Measurements from ENCODE around the gene KHSRP. TPM values are rescaled to one million over a fixed set of nuclear protein-coding genes. Genes with fewer than 3 reads are reported as not detected.

Gene KHSRP
- total and polyA plus RNA-seq, 2 of the 13 experiments (the other 11 are each of a cell fraction or from before 2014, with no cell fraction given) = 72.1 to 129 TPM

DNA sequence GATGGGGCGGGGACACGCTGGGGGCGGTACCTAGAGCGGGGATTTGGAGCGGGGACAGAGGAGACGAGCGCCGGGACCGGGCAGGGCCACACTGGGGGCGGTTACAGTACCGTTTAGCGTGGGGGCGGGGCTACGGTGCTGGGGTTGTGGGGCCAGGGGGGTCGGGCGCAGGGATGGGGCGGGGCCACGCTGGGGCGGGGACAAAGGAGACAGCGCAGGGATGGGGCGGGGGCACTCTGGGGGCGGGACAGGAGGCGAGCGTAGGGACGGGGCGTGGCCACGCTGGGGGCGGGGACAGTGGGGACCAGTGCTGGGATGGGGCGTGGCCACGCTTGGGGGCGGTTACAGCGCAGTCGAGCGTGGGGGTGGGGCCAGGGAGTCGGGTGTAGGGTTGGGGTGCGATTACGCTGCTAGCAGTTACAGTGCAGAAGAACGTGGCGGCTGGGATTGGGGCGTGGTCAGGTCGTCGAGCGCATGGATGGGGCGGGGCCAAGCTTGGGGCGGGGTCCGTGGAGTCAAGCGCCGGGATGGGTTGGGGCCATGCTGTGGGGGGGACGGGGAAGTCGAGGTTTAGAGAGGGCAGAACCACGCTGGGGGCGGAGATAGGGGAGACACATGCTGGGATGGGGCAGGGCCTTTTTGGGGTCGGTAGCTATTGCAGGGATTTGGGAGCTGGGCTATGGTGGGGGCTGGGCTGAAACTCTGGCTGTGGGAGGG, 51.4 kb downstream of the KHSRP start (continued):
- no peak for TF ChIP-seq HMGXB3 (CRISPR knock-in tag; IDR thresholded peaks at IDR 0.05; ENCODE audit: borderline replicate concordance)
- peak; percentile 10 for TF ChIP-seq ZFX (CRISPR knock-in tag; IDR thresholded peaks at IDR 0.05; ENCODE audit: low read depth)
- 0 out of 2 replicates have a peak, but pooled peaks have one; percentile 34 for TF ChIP-seq ZNF30 (CRISPR knock-in tag; IDR thresholded peaks at IDR 0.05)
- no peak for TF ChIP-seq MEF2D (CRISPR knock-in tag; IDR thresholded peaks at IDR 0.05)
- no peak for TF ChIP-seq KIAA2018 (CRISPR knock-in tag; IDR thresholded peaks at IDR 0.05; ENCODE audit: borderline replicate concordance)
- TF ChIP-seq IRX3 (CRISPR knock-in tag; IDR thresholded peaks at IDR 0.05; ENCODE audit: borderline replicate concordance, low read depth) = no peak
- TF ChIP-seq, protein P1, sequence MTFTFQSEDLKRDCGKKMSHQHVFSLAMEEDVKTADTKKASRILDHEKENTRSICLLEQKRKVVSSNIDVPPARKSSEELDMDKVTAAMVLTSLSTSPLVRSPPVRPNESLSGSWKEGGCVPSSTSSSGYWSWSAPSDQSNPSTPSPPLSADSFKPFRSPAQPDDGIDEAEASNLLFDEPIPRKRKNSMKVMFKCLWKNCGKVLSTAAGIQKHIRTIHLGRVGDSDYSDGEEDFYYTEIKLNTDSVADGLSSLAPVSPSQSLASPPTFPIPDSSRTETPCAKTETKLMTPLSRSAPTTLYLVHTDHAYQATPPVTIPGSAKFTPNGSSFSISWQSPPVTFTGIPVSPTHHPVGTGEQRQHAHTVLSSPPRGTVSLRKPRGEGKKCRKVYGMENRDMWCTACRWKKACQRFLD (CRISPR knock-in tag; IDR thresholded peaks at IDR 0.05; ENCODE audit: borderline replicate concordance) = 0 out of 2 replicates have a peak, but pooled peaks have one; percentile 0
- no peak for TF ChIP-seq ZFP82 (CRISPR knock-in tag; IDR thresholded peaks at IDR 0.05; ENCODE audit: borderline replicate concordance)
- TF ChIP-seq ZSCAN29 (CRISPR knock-in tag; conservative IDR thresholded peaks at IDR 0.05) = no peak
- TF ChIP-seq YY1 (IDR thresholded peaks at IDR 0.05; ENCODE audit: insufficient read depth, insufficient replicate concordance, low read depth, low read length) = peak; percentile 42
- TF ChIP-seq, protein P2, sequence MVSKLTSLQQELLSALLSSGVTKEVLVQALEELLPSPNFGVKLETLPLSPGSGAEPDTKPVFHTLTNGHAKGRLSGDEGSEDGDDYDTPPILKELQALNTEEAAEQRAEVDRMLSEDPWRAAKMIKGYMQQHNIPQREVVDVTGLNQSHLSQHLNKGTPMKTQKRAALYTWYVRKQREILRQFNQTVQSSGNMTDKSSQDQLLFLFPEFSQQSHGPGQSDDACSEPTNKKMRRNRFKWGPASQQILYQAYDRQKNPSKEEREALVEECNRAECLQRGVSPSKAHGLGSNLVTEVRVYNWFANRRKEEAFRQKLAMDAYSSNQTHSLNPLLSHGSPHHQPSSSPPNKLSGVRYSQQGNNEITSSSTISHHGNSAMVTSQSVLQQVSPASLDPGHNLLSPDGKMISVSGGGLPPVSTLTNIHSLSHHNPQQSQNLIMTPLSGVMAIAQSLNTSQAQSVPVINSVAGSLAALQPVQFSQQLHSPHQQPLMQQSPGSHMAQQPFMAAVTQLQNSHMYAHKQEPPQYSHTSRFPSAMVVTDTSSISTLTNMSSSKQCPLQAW (CRISPR knock-in tag; IDR thresholded peaks at IDR 0.05) = 0 out of 2 replicates have a peak, but pooled peaks have one; percentile 1
- no peak for TF ChIP-seq ZNF549 (CRISPR knock-in tag; IDR thresholded peaks at IDR 0.05)
